GM21528 (cell line): ENCODE measurements around the gene TMIE.

Experiments used
- ATAC-seq: cut with Tn5 transposase; IDR thresholded peaks from one replicate; pipeline ENCODE4 v1.9.1; 2021; ENCODE audit warnings: mild to moderate bottlenecking, moderate library complexity; ENCODE audit not compliant: unreplicated experiment, low FRiP score

TMIE gene

GRCh38 chr3:46668591-46668990 lies 32.6 kb upstream of the TMIE start:
- no peak for ATAC-seq

GRCh38 chr3:46669191-46669999 lies 31.8 kb upstream of the TMIE start:
- no peak for ATAC-seq

- ATAC-seq: no peak
Observed at GRCh38 chr3:46670000-46670890, 30.9 kb upstream of the TMIE start.

- no peak for ATAC-seq
Observed at GRCh38 chr3:46670891-46671427, 30.2 kb upstream of the TMIE start.

GRCh38 chr3:46671541-46672348 lies 29.4 kb upstream of the TMIE start:
- ATAC-seq: no peak

GRCh38 chr3:46672349-46672695 lies 28.9 kb upstream of the TMIE start:
- ATAC-seq: no peak

- no peak for ATAC-seq
Observed at GRCh38 chr3:46673151-46674030, 27.8 kb upstream of the TMIE start.

- no peak for ATAC-seq
Observed at GRCh38 chr3:46674031-46674845, 27.0 kb upstream of the TMIE start.

- no peak for ATAC-seq
Observed at GRCh38 chr3:46675426-46675825, 25.8 kb upstream of the TMIE start.

- ATAC-seq: no peak
Observed at GRCh38 chr3:46675843-46676567, 25.2 kb upstream of the TMIE start.

GRCh38 chr3:46676601-46677410 lies 24.4 kb upstream of the TMIE start:
- ATAC-seq: no peak

GRCh38 chr3:46677411-46677726 lies 23.8 kb upstream of the TMIE start:
- no peak for ATAC-seq

- ATAC-seq: no peak
Observed at GRCh38 chr3:46678280-46678679, 22.9 kb upstream of the TMIE start.

- no peak for ATAC-seq
Observed at GRCh38 chr3:46679681-46680080, 21.5 kb upstream of the TMIE start.

GRCh38 chr3:46680298-46680826 lies 20.8 kb upstream of the TMIE start:
- no peak for ATAC-seq

- ATAC-seq: no peak
Observed at GRCh38 chr3:46681387-46681786, 19.8 kb upstream of the TMIE start.

- no peak for ATAC-seq
Observed at GRCh38 chr3:46681856-46682540, 19.2 kb upstream of the TMIE start.
